ENCODE data around the gene BMPR1A.

Gene BMPR1A

DNA sequence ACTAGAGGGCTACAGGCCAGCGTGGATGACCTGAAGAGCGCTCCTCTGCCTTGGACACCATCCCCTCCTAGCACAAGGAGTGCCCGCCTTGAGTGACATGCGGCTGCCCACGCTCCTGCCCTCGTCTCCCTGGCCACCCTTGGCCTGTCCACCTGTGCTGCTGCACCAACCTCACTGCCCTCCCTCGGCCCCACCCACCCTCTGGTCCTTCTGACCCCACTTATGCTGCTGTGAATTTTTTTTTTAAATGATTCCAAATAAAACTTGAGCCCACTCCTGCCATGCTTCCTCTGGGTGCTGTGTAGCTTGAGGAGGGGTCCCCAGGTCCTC lies 206.5 kb downstream of the BMPR1A start:
- no peak overlapping the region for H3K4me3 ChIP-seq (ENCODE audit: low read length)
- DNase-seq (ENCODE audit: low read depth) = no peak
- TF ChIP-seq, protein P1, sequence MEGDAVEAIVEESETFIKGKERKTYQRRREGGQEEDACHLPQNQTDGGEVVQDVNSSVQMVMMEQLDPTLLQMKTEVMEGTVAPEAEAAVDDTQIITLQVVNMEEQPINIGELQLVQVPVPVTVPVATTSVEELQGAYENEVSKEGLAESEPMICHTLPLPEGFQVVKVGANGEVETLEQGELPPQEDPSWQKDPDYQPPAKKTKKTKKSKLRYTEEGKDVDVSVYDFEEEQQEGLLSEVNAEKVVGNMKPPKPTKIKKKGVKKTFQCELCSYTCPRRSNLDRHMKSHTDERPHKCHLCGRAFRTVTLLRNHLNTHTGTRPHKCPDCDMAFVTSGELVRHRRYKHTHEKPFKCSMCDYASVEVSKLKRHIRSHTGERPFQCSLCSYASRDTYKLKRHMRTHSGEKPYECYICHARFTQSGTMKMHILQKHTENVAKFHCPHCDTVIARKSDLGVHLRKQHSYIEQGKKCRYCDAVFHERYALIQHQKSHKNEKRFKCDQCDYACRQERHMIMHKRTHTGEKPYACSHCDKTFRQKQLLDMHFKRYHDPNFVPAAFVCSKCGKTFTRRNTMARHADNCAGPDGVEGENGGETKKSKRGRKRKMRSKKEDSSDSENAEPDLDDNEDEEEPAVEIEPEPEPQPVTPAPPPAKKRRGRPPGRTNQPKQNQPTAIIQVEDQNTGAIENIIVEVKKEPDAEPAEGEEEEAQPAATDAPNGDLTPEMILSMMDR (conservative IDR thresholded peaks at IDR 0.05; ENCODE audit: low read length) = no peak

DNA sequence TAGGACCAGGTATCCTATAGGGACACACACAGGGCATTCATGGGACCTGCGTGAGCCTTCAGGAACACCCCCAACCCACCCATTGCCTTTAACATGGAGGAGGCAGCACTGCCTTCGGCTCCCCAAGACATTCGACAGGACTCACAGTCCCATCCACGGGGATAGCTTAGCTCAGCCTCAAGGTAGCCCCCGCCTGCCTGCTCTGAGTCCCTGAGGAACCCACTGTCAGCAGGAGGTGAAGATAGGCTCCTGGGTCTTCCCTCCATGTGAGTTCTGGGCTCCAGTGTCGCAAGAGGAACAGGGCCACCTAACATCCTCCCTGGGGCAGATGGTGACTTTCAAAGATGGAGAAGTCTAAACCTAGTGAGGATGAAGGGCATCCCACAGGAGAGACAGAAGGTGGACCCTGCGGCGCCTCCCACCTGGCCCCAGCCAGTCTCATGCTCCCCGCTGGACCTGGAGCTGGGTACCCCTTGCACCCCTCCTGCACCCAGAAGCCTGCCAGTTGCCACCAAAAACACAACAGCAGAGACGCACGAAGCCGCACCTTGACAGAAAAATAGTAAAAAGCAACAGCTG lies 207.0 kb downstream of the BMPR1A start:
- TF ChIP-seq, protein P1 (conservative IDR thresholded peaks at IDR 0.05; ENCODE audit: low read length) = no peak
- DNase-seq (ENCODE audit: low read depth) = no peak
- no peak overlapping the region for H3K4me3 ChIP-seq (ENCODE audit: low read length)

DNA sequence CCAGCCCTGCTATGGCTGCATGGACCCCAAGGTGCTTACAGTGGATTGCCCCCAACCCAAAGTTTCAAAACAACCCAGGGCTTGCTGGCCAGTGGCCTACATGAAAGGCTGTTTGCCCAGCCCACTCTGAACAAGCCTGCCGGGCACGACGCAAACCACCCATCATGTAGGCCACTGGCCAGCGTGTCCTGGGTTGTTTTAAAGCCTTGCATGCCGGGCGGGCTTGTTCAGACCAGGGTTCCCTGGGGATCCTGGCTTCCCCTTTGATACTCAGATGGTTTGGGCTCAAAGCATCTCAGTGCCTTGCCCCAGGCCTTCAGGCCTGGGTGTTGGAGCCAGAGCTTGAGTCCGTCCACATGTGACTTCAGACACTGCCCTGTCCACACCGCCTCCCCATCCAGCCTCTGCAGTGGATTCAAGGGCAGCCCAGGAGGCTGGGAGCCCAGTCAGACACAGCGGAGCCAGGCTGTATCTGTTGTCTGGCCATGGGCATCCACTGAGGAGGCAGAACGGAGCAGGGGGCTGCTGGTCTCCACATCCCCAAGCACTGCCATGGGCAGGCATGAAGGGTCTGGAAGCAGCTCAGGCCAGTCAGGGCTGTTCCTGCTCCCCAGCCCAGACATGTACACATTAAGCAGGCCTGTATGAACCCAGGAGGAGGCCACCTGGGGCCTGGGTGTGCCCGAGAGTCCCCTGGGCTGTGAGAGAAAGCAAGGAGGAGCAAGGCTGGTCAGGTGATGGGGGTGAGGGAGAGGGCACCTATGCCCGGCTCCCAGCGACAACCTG lies 207.8 kb downstream of the BMPR1A start:
- H3K4me3 ChIP-seq (ENCODE audit: low read length) = no peak overlapping the region
- TF ChIP-seq, protein P1 (conservative IDR thresholded peaks at IDR 0.05; ENCODE audit: low read length) = no peak
- DNase-seq (ENCODE audit: low read depth) = no peak

DNA sequence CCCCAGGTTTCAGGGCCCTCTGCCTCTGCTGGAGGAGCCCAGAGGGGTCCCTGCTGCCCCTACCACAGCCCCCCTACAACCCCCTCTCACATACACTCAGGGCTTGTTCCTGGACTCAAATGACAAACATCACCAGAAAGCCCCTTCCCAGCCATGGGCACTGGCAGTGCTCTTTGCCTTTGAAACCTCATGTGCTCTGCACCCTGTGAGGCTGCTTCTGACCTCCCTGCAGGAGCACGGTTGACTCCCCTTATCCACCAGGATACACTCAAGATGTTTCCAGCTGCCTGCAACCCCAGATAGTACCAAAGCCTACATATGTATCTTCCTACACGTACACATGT lies 208.4 kb downstream of the BMPR1A start:
- TF ChIP-seq, protein P1 (conservative IDR thresholded peaks at IDR 0.05; ENCODE audit: low read length) = no peak
- no peak for DNase-seq (ENCODE audit: low read depth)

DNA sequence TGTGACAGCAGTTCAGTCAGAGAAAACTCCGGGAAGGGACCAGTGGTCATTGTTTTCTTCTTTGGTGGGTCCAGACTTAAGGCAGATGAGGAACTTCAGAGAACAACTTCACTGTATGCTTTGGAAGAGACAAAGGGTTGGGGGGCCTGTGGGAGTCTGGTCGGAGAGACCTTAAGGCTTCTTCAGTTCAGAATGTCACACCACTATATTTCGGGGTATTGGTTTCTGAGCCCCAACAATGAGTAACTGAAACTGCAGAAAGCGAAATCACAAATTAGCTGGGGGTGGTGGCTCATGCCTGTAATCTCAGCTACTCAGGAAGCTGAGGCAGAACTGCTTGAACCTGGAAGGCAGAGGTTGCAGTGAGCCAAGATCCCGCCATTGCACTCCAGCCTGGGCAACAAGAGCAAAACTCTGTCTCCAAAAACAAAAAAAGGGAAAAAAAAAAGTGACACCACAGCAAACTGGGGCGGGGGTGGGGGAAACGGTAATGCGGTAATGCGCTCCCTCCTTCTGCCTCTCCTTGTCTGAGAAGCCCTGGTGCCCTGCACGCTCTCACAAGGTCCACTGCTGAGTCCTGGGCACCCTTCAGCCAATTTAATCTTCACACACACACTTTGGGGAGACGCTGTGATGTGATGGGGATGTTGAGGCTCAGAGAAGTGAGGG lies 209.7 kb downstream of the BMPR1A start:
- no peak overlapping the region; the same call in 1 of the 2 replicates for H3K4me3 ChIP-seq (ENCODE audit: low read length)
- TF ChIP-seq, protein P1 (conservative IDR thresholded peaks at IDR 0.05; ENCODE audit: low read length) = no peak
- DNase-seq (ENCODE audit: low read depth) = no peak

More for the DNA sequence above, 208.4 kb downstream of the BMPR1A start:
- no peak overlapping the region for H3K4me3 ChIP-seq (ENCODE audit: low read length)

DNA sequence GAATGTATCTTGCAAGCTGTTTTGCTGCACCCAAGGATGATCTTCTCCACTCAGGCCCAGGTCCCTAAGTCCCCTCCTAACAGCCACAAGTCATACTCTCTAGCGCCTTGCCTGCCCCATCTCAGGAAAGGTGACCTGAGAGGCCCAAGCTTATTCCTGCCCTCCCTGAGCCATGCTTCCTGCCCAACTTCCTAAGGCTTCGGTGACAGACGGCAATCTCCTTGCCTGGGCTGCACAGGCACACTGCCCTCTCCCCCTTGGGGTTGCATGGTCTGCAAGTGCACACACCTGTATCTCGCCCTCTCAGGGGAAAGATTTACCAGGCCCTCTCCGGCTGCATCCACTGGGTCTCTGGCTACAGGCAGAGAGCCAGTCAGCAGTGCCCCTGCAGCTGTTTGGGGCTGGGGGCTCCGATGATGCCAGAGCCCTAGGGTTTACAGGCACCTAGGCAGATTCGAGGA lies 211.1 kb downstream of the BMPR1A start:
- TF ChIP-seq, protein P1 (conservative IDR thresholded peaks at IDR 0.05; ENCODE audit: low read length) = no peak

More for the DNA sequence above, 211.1 kb downstream of the BMPR1A start:
- H3K4me3 ChIP-seq (ENCODE audit: low read length) = peak overlapping the region; percentile 79; the same call in 1 of the 2 replicates
- no peak for DNase-seq (ENCODE audit: low read depth)

All from AG10803 (cell line).